ENCODE data around the gene NDST3.

GRCh38 chr4:118279328-118279727, 245.0 kb downstream of the NDST3 start:
- TF ChIP-seq, protein P1, sequence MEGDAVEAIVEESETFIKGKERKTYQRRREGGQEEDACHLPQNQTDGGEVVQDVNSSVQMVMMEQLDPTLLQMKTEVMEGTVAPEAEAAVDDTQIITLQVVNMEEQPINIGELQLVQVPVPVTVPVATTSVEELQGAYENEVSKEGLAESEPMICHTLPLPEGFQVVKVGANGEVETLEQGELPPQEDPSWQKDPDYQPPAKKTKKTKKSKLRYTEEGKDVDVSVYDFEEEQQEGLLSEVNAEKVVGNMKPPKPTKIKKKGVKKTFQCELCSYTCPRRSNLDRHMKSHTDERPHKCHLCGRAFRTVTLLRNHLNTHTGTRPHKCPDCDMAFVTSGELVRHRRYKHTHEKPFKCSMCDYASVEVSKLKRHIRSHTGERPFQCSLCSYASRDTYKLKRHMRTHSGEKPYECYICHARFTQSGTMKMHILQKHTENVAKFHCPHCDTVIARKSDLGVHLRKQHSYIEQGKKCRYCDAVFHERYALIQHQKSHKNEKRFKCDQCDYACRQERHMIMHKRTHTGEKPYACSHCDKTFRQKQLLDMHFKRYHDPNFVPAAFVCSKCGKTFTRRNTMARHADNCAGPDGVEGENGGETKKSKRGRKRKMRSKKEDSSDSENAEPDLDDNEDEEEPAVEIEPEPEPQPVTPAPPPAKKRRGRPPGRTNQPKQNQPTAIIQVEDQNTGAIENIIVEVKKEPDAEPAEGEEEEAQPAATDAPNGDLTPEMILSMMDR (IDR thresholded peaks at IDR 0.05): no peak
- TF ChIP-seq USF2 (IDR thresholded peaks at IDR 0.05) (no peak), JUNB (IDR thresholded peaks at IDR 0.05) (no peak), POLR2A (IDR thresholded peaks at IDR 0.05; ENCODE audit: low read length) (no peak), SMC3 (IDR thresholded peaks at IDR 0.05) (no peak), EHMT2 (IDR thresholded peaks at IDR 0.05; ENCODE audit: low read depth) (no peak), CBX2 (IDR thresholded peaks at IDR 0.05; ENCODE audit: borderline replicate concordance, low read depth) (no peak), JUN (IDR thresholded peaks at IDR 0.05) (no peak), KDM1A (IDR thresholded peaks at IDR 0.05; ENCODE audit: low read depth) (no peak), ZFP36 (IDR thresholded peaks at IDR 0.05; ENCODE audit: borderline replicate concordance, partially characterized antibody) (no peak), KDM5A (IDR thresholded peaks at IDR 0.05) (no peak)

Measured in A549 (cell line).